BE2C (cell line): ENCODE results near the gene TMF1.
A peak's percentile ranks its signal among the peaks of the same experiment; 100 is the strongest.

ENCODE experiments used
- DNase-seq: peaks from one replicate; pipeline ENCODE4 v3.0.0-alpha.2; 2020
- H3K27me3 ChIP-seq: fragments of 250-450 bp; sonication (Bioruptor Pico); 2 replicates; pipeline ENCODE4 v1.5.1; 2020; ENCODE audit warnings: mild to moderate bottlenecking
- H3K36me3 ChIP-seq: fragments of 250-450 bp; sonication (Bioruptor Pico); 2 replicates; pipeline ENCODE4 v1.5.1; 2020; ENCODE audit warnings: mild to moderate bottlenecking
- H3K4me1 ChIP-seq: fragments of 250-450 bp; sonication (Bioruptor Pico); 2 replicates; pipeline ENCODE4 v1.5.1; 2020
- H3K4me3 ChIP-seq: 2 replicates; pipeline ENCODE4 v1.5.1; 2011; ENCODE audit warnings: low read depth, low read length
- H3K9me3 ChIP-seq: fragments of 250-450 bp; sonication (Bioruptor Pico); 2 replicates; pipeline ENCODE4 v1.5.1; 2020
- CTCF ChIP-seq: IDR thresholded peaks from 2 replicates; pipeline ENCODE4 v1.5.1; 2012; ENCODE audit warnings: mild to moderate bottlenecking, low read depth, low read length

The TMF1 gene

GRCh38 chr3:69085833-69086722 lies 33.9 kb upstream of the TMF1 start:
- no peaks in the 10 kb centered on the region; the same call in 1 of the 2 replicates for H3K4me1 ChIP-seq
- H3K4me3 ChIP-seq, result peak overlapping the region; percentile 89
- H3K36me3 ChIP-seq, result no peaks in the 10 kb centered on the region
- H3K27me3 ChIP-seq, result no peaks in the 10 kb centered on the region
- H3K9me3 ChIP-seq, result no peaks in the 10 kb centered on the region
- no peak for TF ChIP-seq CTCF
- DNase-seq, result peak; percentile 89

GRCh38 chr3:69085168-69085832 lies 33.2 kb upstream of the TMF1 start:
- Histone ChIP-seq H3K27me3 (no peaks in the 10 kb centered on the region), H3K36me3 (no peaks in the 10 kb centered on the region), H3K9me3 (no peaks in the 10 kb centered on the region), H3K4me3 (peak overlapping the region; percentile 89), H3K4me1 (no peaks in the 10 kb centered on the region; the same call in 1 of the 2 replicates)
- TF ChIP-seq CTCF, result no peak
- DNase-seq, result peak; percentile 37

- TF ChIP-seq CTCF, result no peak
- Histone ChIP-seq H3K4me1 (no peaks in the 10 kb centered on the region; the same call in 1 of the 2 replicates), H3K36me3 (no peaks in the 10 kb centered on the region), H3K4me3 (peak within 1 kb of the TSS; percentile 89), H3K9me3 (no peaks in the 10 kb centered on the region), H3K27me3 (no peaks in the 10 kb centered on the region)
- DNase-seq, result peak; percentile 92
Observed at GRCh38 chr3:69084326-69085167, 32.4 kb upstream of the TMF1 start, which contains the start of gene ARL6IP5. Gene ARL6IP5, plus strand, starts transcription at chr3:69084937. Its CDS starts 111 bp downstream, at chr3:69085048.

GRCh38 chr3:69082805-69083204 lies 30.7 kb upstream of the TMF1 start:
- Histone ChIP-seq H3K4me3 (no peak overlapping the region), H3K36me3 (no peaks in the 10 kb centered on the region), H3K27me3 (no peaks in the 10 kb centered on the region), H3K9me3 (no peaks in the 10 kb centered on the region), H3K4me1 (no peaks in the 10 kb centered on the region; the same call in 1 of the 2 replicates)
- no peak for TF ChIP-seq CTCF
- DNase-seq, result no peak

GRCh38 chr3:69082361-69082760 lies 30.2 kb upstream of the TMF1 start:
- no peak for DNase-seq
- no peak for TF ChIP-seq CTCF
- Histone ChIP-seq H3K4me1 (no peaks in the 10 kb centered on the region; the same call in 1 of the 2 replicates), H3K27me3 (no peaks in the 10 kb centered on the region), H3K4me3 (no peak overlapping the region), H3K9me3 (no peaks in the 10 kb centered on the region), H3K36me3 (no peaks in the 10 kb centered on the region)
